HFF-Myc (cell line): Measurements from ENCODE around the gene SLC6A7.
A peak's percentile ranks its signal among the peaks of the same experiment; 100 is the strongest.

Source experiments
- DNase-seq: peaks from one replicate; pipeline ENCODE4 v3.0.0-alpha.2; 2011; ENCODE audit warnings: low read depth; ENCODE audit errors: extremely low read depth
- H3K4me3 ChIP-seq: replicated peaks from 2 replicates; pipeline ENCODE4 v1.5.1; 2011; ENCODE audit warnings: low read depth, mild to moderate bottlenecking, control low read depth, low read length
- TF ChIP-seq, protein P1 (sequence below): IDR thresholded peaks from 2 replicates; pipeline ENCODE4 v1.5.1; 2012; ENCODE audit warnings: mild to moderate bottlenecking, low read depth, low read length, control low read depth; ENCODE audit errors: missing control alignments

Gene SLC6A7

GRCh38 chr5:150206779-150207115 lies 16.9 kb downstream of the SLC6A7 start:
- TF ChIP-seq, protein P1, sequence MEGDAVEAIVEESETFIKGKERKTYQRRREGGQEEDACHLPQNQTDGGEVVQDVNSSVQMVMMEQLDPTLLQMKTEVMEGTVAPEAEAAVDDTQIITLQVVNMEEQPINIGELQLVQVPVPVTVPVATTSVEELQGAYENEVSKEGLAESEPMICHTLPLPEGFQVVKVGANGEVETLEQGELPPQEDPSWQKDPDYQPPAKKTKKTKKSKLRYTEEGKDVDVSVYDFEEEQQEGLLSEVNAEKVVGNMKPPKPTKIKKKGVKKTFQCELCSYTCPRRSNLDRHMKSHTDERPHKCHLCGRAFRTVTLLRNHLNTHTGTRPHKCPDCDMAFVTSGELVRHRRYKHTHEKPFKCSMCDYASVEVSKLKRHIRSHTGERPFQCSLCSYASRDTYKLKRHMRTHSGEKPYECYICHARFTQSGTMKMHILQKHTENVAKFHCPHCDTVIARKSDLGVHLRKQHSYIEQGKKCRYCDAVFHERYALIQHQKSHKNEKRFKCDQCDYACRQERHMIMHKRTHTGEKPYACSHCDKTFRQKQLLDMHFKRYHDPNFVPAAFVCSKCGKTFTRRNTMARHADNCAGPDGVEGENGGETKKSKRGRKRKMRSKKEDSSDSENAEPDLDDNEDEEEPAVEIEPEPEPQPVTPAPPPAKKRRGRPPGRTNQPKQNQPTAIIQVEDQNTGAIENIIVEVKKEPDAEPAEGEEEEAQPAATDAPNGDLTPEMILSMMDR: no peak
- no peak overlapping the region for H3K4me3 ChIP-seq
- DNase-seq: no peak

DNA sequence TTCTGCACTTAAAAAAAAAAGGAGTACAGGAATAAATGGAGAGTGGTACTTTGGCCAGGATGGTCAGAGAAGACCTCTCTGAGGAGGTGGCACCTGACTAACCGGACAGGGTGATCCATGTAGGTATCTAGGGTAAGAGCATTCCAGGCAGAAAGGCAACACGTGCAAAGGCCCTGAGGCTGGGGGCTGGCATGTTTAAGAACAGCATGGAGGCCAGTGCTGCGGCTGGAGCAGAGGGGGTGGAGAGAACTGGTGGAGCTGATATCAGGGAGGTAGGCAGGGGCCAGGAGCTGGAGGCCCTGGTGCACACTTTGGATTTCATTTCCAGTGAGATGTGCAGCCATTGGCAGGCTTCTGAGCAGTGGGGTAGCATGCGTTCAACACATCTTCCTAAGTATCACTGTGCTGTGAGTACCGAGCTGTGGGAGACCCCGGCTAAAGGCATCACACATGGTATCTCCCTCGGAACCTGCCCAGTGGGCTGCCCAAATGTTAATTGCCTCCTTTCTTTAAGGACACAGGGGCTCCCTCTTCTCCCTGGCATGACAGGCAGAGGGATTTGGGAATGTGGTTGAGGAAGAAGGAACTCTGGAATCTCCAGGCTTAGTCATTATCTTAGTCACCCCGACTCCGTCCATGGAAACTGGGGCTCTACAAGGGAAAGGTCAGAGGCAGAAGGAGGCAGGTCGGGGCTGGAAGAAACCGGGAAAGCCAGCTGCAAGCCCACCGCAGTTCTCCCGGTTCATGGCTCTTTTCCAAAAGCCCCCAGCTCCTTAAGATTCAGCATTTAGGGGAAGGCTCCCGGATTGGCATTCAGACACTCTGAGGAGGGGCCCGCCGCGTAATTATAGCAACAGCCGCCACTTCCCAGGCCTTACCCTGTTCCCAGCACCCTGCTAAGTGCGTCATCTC lies 18.6 kb downstream of the SLC6A7 start:
- DNase-seq: no peak
- TF ChIP-seq, protein P1: no peak
- H3K4me3 ChIP-seq: no peak overlapping the region

DNA sequence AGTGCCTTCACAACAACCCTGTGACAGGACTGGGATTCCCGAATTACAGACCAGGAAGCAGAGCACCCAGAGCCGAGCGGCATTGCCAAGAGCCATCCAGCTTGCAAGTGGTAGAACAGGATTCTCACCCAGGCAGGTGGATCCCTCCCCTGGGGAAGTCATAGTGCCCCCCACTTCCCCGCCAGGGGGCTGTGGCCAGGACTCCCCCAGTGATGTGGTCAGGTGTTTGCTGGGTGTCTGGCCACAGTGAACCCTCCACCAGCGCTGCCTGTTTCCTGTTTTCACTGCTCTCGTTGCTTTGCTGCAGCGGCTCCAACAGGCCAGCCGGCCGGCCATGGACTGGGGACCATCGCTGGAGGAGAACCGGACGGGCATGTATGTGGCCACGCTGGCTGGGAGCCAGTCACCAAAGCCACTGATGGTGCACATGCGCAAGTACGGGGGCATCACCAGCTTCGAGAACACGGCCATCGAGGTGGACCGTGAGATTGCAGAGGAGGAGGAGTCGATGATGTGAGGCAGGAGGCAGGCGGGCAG lies 19.3 kb downstream of the SLC6A7 start:
- TF ChIP-seq, protein P1: no peak
- no peak for DNase-seq
- no peak overlapping the region for H3K4me3 ChIP-seq

- no peak overlapping the region for H3K4me3 ChIP-seq
- TF ChIP-seq, protein P1: no peak
Observed at GRCh38 chr5:150210644-150211043, 20.8 kb downstream of the SLC6A7 start.

DNA sequence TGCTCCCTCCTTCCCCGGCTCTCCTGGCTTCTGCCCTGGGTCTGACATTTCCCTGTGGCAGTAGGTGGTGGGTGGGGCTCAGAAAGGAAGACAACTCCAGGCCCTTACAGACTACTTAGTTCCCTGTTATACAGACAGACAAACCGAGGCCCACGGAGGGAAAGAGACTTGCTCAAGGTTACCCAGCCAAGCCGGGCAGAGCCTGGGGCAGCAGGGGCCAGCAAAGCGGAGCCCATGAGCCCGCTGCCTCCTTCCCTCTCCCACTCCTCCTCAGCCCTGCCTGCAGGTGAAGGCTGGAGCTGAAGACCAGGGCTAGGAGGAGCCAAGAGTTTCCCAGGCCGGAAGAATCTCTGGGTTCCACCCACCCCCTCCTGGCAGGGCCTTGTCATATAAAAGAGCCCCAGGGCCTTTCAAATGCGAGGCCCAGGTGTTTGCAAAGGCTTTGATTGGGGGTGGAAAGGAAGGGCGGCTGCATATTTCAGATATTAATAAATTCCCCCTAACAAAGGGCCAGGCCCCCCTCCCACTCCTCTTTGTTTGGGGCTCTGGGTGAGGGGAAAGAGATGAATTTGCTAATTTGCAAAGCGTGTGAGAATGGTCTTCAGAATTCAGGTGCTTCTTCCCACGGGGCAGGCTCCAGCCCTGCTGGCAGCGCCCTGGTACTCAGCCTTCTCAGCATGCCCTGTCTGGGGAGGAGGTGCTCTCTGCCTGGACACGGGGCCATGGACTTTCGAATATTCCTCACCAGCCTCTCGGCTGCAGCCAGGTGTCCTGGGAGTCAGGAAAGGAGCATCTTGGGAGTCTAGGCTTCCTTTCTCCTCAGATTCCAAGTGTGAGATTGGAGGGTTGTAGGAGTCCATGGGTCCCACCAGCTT lies 21.5 kb downstream of the SLC6A7 start:
- no peak for DNase-seq

More at GRCh38 chr5:150210644-150211043, 20.8 kb downstream of the SLC6A7 start:
- DNase-seq: no peak

DNA sequence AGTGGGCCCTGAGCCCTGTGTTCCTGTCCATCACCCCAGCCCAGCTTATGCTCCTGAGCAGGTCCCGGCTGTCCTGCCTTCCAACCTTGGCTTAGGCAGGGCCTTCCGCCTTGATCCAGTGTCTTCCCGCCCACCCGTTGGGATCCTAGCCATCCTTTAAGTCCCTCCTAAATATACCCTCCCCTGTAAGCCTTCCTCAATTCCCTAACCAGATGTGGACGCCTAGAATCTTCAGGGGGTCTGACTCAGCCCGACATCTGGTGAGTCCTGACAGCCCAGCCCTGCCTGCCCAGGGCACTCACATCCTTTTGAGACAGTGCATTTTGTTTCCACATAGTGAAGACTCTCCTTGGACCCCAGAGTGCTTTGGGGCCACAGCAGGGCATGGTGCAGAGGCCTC lies 23.7 kb downstream of the SLC6A7 start:
- peak; percentile 76 for DNase-seq
- H3K4me3 ChIP-seq: no peak overlapping the region
- TF ChIP-seq, protein P1: no peak

More for the DNA sequence above, 21.5 kb downstream of the SLC6A7 start:
- no peak overlapping the region for H3K4me3 ChIP-seq
- TF ChIP-seq, protein P1: no peak
